ENCODE results near the gene ZNF322.
"Not testable (repeated sequence)": the region's sequence is repeated elsewhere in the genome, so short reads cannot be mapped to it uniquely, and the experiment has no call there.

The ZNF322 gene, protein sequence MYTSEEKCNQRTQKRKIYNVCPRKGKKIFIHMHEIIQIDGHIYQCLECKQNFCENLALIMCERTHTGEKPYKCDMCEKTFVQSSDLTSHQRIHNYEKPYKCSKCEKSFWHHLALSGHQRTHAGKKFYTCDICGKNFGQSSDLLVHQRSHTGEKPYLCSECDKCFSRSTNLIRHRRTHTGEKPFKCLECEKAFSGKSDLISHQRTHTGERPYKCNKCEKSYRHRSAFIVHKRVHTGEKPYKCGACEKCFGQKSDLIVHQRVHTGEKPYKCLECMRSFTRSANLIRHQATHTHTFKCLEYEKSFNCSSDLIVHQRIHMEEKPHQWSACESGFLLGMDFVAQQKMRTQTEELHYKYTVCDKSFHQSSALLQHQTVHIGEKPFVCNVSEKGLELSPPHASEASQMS

DNA sequence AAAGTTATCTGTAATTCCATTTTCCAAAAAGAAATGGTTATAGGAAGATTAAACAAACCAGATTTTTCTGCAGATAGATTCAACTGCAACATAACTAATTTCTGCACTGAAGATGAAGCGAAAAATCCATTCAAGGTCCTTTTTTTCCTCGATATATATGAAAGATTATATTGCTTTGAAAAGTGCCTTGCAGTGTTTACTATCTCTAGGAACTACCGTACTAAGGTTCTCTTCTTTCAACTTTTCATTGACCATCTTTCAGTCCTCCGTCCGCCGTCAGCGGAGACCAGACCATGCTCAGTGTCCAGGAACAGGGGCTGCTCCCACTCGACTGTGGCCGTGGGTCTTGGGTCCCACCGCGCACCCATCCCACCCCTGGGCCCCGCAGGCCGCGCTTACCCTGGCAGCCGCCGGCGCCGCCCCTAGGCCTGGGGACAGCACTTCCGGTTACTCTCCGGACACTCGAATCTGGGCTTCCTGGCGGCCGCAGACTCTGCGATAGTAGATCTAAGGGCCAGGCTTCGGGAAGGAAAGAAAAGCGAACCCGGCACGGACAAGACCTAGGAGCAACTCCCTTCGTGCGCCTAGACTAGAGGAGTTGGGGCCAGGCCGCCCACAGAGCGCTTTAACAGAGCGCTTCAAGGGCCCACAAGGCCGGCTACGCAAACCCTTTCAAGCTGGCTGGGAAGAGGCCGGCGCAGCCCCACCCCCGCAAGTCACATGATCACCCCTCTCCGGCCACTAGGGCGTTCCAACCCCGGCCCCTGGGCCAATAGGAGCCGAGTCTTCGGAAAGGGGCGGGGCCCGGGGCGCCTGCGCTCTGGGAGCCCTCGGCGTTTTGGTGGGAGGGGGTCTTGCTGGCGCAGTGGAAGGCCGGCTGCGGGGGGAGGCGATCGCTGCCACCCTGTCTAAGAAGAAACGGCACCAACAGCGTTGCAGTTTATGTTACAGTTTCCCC is at the start of gene ZNF322:
ZNF322 (minus strand) TSS at position 705 of the 958 bp plus-strand sequence. CDS start 21,193 bp downstream, outside the sequence.
- peak; percentile 85 for DNase-seq

DNA sequence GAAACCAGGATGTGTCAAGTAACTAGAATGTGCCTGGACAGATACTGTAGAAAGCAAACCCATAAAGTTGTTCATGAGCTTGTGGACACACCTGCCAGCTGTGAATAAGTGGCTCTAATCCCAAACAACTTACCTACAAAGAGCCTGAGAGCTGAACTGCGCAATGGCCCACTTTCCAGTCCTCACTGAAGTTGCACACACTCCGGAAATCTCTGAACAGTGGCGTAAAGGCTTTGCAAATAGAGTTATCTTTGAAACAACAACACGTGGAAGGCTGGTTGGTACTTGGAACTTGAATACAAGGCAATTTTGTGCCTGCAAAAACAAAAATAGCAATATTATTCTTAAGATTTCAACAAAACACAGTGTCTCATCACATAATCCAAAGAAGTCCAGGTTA is 46.2 kb upstream of the ZNF322 start:
- not testable (repeated sequence) for DNase-seq

DNA sequence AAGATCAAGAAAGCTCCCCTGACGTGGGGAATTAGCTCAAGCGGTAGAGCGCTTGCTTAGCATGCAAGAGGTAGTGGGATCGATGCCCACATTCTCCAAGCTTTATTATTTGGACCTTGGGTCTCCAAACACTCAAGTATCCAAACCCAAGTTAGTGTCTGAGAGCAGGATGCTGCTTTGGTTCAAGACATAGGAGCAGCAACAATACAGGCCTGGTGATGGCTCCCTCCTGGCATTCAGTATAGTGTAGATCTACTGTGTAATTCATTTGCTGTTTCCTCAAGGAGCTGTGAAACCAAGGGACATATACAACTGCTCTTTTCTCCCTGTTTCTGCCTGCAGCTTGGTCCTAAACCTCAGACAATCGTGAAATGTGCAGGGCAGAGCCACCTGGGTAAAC is 45.8 kb upstream of the ZNF322 start:
- DNase-seq, result not testable (repeated sequence)

DNA sequence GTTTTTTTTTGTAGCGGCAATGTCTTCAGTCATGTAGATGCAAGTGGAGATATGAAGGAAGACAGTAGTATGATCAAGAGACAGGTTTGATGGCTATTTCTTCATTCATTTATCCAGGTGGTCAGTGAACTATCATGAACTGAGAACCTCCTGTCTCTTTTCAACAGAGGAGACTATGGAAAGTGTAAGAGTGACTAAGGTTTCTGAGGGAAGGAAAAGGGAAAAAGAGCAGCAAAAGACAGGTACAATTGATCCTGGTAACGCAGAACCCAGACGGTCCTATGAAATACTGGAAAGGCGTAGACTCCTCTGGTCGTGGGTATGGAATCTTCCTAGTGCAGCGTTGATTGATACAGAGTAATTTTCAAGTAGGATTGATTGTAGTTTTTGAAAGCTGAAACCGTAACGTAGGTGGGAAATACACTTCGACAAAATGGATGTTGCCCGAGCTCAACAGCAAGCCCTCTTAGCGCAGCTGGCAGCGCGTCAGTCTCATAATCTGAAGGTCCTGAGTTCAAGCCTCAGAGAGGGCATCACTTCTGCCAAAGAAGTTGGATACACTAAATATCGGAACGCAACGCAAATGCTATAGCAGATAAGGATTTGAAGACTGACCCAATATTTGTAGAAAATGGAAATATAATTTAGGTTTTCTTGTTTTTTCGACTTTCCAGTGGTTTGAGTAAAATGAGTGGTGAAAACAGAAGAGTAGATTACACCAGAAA is 41.6 kb upstream of the ZNF322 start:
- DNase-seq, result not testable (repeated sequence)

DNA sequence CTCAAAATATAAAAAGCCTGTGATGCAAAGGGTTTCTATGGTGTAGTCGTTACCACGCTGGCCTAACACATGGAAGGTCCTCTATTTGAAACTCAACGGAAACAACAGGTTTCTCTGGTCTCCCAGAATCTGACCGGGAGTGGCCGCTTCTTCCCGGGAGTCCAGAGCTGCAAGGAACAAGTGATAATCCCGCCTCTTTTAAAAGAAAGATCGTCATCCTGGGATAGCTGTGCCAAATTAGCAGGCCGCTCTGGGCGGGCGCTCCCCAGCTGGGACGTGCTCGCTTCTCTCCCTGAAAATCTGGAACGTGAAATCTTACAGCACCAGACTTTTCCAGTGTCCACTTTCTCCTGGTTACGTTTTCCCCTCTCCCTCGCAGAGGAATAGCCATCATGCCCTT is 38.0 kb upstream of the ZNF322 start:
- DNase-seq, result not testable (repeated sequence)

DNA sequence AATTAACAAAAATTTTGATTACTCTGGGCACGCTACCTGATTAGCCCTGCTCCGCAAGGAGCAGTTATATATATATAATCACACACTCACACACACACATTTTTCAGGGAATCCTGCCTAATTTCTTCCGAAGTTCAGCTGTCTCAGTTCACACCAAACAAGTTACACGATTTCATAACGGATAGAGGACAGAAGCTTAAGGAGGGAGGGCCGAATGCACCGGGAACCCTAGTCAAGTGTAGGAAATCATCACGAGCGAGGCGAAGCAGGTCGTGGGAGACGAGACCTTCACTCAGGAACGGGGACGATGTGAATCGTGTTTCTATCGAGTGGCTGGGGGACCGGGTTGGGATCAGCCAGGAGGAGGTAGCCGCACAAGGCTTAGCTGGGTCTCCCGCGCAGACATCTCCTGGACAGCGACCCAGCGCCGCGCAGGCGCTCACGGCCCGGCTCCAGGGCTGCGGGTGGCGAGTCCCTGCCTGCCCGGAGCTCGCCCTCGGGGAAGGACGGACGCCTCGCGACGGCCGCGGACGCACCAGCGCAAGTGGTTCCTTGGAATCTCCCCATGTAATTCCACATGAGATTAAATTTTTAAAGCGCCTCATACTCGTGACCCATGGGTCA is 29.9 kb upstream of the ZNF322 start:
- not testable (repeated sequence) for DNase-seq

DNA sequence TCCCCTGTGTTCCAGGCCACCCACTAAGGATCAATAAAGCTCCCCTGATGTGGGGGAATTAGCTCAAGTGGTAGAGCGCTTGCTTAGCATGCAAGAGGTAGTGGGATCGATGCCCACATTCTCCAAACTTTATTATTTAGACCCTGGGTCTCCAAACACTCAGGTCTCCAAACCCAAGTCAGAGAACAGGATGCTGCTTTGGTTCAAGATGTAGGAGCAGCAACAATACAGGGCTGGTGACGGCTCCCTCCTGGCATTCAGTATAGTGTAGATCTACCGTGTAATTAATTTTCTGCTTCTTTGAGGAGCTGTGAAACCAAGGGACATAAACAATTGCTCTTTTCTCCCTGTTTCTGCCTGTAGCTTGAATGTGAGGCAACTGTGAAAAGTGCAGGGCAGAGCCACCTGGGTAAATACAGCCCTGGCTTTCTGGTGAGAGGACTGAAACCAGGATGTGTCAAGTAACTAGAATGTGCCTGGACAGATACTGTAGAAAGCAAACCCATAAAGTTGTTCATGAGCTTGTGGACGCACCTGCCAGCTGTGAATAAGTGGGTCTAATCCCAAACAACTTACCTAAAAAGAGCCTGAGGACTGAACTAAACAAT is 23.0 kb upstream of the ZNF322 start:
- not testable (repeated sequence) for DNase-seq

DNA sequence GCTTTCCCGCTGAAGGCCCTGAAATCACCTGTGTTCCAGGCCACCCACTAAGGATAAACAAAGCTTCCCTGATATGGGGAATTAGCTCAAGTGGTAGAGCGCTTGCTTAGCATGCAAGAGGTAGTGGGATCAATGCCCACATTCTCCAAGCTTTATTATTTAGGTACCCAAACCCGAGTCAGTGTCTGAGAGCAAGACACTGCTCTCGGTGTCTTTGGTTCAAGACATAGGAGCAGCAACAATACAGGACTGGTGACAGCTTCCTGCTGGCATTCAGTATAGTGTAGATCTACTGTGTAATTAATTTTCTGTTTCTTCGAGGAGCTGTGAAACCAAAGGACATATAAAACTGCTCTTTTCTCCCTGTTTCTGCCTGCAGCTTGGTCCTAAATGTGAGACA is 13.7 kb upstream of the ZNF322 start:
- not testable (repeated sequence) for DNase-seq

DNA sequence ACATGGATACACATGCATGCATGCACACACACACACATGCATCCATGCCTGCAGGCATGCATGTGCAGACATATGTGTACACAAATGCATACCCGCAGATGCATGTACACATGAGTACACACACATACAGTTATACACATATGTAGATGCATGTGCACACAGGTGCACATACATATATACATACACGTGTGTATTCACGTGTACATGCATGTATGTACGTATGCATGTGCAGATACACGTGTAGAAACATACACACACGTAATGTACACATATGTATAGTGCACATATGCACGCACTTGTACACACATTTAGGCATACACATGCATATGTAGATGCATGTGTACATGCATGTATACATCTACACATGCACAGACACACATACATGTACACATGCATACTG is 11.0 kb upstream of the ZNF322 start:
- DNase-seq, result not testable (repeated sequence)

DNA sequence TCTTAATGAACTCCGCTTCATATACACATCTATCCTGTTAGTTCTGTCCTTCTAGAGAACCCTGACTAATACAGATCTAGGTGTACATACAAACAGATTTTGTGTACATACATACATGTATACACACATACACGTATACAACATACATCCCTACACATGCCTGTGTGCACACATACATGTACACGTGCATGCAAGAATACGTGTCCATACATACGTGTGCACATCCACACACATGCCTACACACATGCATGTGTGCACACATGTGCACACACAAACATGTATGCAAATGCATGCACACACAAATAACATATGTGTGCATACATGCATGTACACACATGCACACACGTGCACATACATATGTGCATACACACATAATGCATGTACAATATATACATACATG is 10.5 kb upstream of the ZNF322 start:
- DNase-seq, result not testable (repeated sequence)

DNA sequence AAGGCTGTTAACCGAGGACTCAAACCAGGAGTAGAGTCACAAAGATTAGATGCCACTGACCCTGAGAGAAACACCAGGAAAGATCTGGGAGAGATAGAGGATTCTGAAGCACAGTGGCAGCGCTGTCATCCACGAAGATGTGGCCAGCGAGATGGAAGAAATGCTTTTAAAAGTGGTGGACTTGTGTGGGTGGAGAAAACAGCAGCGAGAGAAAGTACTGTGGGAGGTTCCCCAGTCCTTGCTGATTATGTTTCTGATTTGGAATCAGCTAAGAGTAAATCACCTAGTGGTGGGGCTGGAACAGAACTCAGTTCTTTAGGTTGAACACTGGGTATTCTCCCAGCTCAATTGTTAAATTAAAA is 435 bp upstream of the ZNF322 start:
- no peak for DNase-seq

DNA sequence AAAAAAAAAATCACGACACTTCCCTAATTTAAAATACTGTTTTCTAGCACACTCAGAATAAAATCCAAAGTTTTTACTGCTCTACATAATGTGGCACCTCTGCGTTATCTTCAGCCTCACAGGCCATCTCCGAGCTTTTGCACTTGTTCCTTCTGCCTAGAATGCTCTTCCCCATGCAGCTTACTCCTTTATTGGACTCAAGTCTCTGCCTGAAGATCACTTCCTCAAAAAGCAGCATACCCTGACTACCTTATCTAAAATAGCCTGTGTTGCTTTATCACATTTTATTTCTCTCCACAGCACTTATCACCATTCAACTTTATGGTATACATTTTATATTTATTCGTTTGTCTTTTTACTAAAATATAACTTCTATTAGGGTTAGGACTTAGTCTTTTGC is 2.3 kb downstream of the ZNF322 start:
- DNase-seq, result no peak

DNA sequence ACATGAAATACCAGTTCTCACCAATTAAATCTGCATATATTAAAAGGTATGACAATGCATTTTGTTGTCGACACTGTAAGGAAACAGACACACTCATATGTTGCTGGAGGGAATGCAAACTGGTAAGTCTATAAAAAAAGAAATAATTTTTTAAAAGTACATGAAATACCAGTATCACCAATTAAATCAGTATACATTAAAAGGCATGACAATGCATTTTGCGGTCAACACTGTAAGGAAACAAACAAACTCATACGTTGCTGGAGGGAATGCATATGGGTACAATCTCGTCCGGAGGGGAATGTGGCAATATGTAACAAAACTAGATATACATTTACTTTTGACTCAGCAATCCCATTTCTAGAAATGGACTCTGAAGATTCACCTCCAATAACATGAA is 6.5 kb downstream of the ZNF322 start:
- DNase-seq, result no peak

DNA sequence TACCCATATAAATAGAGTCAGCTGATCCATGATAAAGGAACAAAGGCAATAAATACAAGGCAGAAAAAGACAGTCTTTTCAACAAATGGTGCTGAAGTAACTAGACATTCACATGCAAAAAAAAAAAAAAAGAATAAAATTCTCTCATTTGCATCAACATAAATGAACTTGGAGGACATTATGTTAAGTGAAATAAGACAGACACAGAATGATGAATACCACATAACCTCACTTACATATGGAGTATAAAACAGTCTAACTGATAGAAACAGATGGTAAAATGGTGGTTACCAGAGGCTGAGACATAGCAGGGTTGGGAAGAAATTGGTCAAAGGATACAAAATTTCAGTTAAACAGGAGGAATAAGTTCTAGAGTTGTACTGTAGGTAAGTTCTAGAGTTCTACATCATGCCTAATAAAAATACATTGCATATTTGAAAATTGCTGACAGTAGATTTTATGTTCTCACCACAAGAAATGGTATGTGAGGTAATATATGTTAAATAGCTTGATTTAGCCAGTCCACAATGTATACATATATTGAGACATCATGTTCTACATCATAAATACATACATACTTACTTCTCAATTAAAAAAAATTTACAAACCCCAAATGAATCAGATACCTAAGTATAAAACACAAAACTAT is 8.3 kb downstream of the ZNF322 start:
- DNase-seq, result no peak

DNA sequence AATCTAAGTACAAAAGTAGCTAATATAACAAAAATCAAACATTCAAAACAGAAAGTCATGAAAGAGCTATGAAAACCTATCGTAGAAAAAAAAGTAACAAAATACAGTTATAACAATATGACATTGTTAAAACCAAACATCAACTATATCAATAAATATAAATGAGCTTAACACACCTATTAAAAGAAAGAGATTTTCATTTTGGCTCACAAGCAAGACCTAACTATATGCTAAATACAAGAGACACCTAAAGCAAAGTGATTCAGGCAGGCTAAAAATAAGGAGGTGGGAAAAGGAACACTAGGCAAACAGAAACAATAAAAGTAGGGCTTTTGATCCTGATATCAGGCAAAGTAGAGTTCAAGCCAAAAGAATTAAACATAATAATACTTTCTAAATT is 13.5 kb downstream of the ZNF322 start:
- DNase-seq, result no peak

DNA sequence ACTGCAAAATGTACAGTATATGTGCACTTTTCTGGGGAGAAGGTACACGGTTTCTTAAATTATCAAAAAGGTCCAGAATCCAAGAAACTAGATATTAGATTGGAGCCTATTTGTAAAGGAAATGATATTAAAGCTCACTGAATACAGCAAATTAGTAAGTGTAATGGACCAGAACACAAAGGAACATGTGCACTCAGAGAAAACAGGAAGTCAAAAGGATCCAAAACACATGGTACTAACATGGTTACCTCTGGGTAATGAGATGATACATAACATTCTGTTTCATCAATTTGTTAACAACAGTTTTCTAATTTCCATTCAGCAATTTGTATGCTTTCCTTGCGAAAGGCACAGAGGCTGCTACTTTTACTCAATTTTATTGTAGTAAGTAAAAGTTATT is 18.7 kb downstream of the ZNF322 start:
- no peak for DNase-seq

DNA sequence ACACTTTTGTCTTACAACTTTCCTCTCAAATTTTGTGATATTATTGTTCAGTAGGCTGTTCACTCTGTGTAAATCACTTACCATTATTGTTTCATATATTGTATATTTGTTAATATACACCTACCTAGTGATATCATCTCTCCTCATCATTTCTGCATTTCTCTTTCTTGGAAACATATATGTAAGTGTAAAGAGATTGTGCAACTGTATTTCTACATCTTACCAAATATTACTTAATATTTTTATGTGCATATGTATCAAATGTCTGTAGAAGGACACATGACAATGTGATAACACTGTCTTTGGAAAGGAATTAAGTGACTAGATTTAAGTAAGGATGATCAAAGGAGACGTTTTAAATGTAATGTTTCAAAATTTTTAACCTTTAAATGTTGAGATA is 30.2 kb downstream of the ZNF322 start:
- DNase-seq, result no peak

DNA sequence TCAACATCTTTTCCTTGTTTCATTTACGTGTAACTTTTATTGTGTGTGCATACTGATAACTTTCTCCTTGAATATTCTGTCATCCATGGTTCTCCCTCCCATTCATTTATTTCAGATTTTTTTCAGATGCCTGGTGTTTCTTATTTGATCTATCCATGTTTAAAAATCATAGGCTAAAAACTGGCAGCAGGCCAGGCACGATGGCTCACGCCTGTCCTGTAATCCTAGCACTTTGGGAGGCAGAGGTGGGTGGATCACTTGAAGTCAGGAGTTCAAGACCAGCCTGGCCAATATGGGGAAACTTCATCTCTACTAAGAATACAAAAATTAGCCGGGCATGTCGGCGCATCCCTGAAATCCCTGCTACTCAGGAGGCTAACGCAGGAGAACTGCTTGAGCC is 31.7 kb downstream of the ZNF322 start:
- DNase-seq, result no peak

DNA sequence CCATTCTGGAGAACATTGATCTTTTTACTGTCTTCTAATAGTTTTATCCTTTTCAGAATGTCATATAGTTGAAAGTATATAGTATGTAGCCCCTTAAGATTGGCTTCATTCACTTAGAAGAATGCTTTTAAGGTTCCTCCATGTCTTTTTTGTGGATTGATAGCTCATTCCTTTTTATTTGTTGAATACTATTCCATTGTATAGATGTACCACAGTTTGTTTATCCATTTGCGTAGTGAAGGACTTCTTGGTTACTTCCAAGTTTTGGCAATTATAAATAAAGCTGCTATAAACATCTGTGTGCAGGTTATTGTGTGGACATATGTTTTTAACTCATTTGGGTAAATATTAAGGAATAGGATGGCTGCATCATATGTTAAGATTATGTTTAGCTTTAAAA is 35.0 kb downstream of the ZNF322 start:
- DNase-seq, result no peak

DNA sequence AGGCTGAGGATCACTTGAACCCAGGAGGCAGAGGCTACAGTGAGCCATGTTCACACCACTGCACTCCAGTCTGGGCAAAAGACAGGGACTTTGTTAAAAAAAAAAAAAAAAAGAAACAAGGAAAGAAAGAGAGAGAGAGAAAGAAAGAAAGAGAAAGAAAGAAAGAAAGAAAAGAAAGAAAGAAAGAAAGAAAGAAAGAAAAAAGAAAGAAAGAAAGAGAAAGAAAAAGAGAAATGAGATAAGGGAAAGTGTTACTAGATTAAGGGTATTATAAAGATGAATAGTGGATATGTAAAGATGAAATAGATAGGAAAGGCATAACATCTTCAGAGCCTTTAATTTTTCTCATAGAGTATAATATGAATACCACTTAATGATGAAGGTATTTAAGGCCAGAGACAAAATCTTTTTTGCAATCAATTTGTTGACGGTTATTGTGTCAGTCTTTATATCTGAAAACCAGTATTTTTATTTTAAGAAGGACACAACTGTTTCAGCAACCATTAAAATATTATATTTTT is 36.1 kb downstream of the ZNF322 start:
- DNase-seq, result no peak
